UCSD-AML1 (cell line): ENCODE results near the gene CDK5RAP1.
"Not testable (repeated sequence)": the region's sequence is repeated elsewhere in the genome, so short reads cannot be mapped to it uniquely, and the experiment has no call there.

ENCODE experiments used
- DNase-seq: peaks from one replicate; lab custom pipeline; 2025; ENCODE audit not compliant: unreplicated experiment; lab: John Stamatoyannopoulos, UW

CDK5RAP1 gene

GRCh38 chr20:33401184-33401920 lies at the start of gene CDK5RAP1:
Gene CDK5RAP1 (minus strand): TSS chr20:33401519. CDS start chr20:33397064, 4,455 bp downstream.
- peak; percentile 86 for DNase-seq

GRCh38 chr20:33450867-33451266 lies 49.5 kb upstream of the CDK5RAP1 start:
- DNase-seq = no peak

GRCh38 chr20:33445881-33446625 lies 44.7 kb upstream of the CDK5RAP1 start:
- DNase-seq = no peak

GRCh38 chr20:33444797-33445560 lies 43.7 kb upstream of the CDK5RAP1 start:
- DNase-seq = no peak

- peak; percentile 87 for DNase-seq
These were observed 42.4 kb upstream of the CDK5RAP1 start, which contains the start of gene SNTA1 for GRCh38 chr20:33443512-33444239. Gene SNTA1 (minus strand): TSS chr20:33443763. CDS start chr20:33443620, 143 bp downstream.

- DNase-seq = no peak
These were observed 41.7 kb upstream of the CDK5RAP1 start for GRCh38 chr20:33443006-33443511.

- no peak for DNase-seq
These were observed 41.1 kb upstream of the CDK5RAP1 start for GRCh38 chr20:33442136-33443005.

GRCh38 chr20:33441142-33441955 lies 40.0 kb upstream of the CDK5RAP1 start:
- DNase-seq = no peak

GRCh38 chr20:33440562-33440961 lies 39.2 kb upstream of the CDK5RAP1 start:
- not testable (repeated sequence) for DNase-seq

GRCh38 chr20:33438481-33438880 lies 37.2 kb upstream of the CDK5RAP1 start:
- DNase-seq = no peak

GRCh38 chr20:33437141-33437911 lies 36.0 kb upstream of the CDK5RAP1 start:
- no peak for DNase-seq

- DNase-seq = no peak
These were observed 33.1 kb upstream of the CDK5RAP1 start for GRCh38 chr20:33434434-33434833.

GRCh38 chr20:33433465-33434234 lies 32.3 kb upstream of the CDK5RAP1 start:
- no peak for DNase-seq

- DNase-seq = no peak
These were observed 30.6 kb upstream of the CDK5RAP1 start for GRCh38 chr20:33431797-33432381.

- DNase-seq = not testable (repeated sequence)
These were observed 22.6 kb upstream of the CDK5RAP1 start for GRCh38 chr20:33423875-33424274.

- DNase-seq = no peak
These were observed 22.0 kb upstream of the CDK5RAP1 start for GRCh38 chr20:33423141-33423834.
